HG03565 (cell line): ENCODE measurements around the gene NHERF2.

Experiments used
- ATAC-seq: cut with Tn5 transposase; IDR thresholded peaks from one replicate; pipeline ENCODE4 v1.9.1; 2021; ENCODE audit warnings: mild to moderate bottlenecking, moderate library complexity; ENCODE audit not compliant: unreplicated experiment

The NHERF2 gene

GRCh38 chr16:2039274-2040031, 12.8 kb downstream of the NHERF2 start:
- ATAC-seq: no peak

GRCh38 chr16:2040041-2040786, 13.5 kb downstream of the NHERF2 start:
- no peak for ATAC-seq

GRCh38 chr16:2040787-2041522, 14.3 kb downstream of the NHERF2 start:
- no peak for ATAC-seq

- ATAC-seq: no peak
Observed at GRCh38 chr16:2042171-2042985, 15.7 kb downstream of the NHERF2 start.

- ATAC-seq: no peak
Observed at GRCh38 chr16:2042986-2043666, 16.4 kb downstream of the NHERF2 start.

- no peak for ATAC-seq
Observed at GRCh38 chr16:2043667-2044451, 17.2 kb downstream of the NHERF2 start.

GRCh38 chr16:2044541-2044940, 17.8 kb downstream of the NHERF2 start:
- ATAC-seq: no peak

- no peak for ATAC-seq
Observed at GRCh38 chr16:2045965-2046892, 19.5 kb downstream of the NHERF2 start.

- ATAC-seq: no peak
Observed at GRCh38 chr16:2046893-2047329, 20.2 kb downstream of the NHERF2 start.

- ATAC-seq: peak; percentile 88
Observed at GRCh38 chr16:2047330-2048115, 20.8 kb downstream of the NHERF2 start, which contains the start of the genes NTHL1 and TSC2. Gene NTHL1 (minus strand): TSS chr16:2047834. CDS start chr16:2047823, 11 bp downstream. Gene TSC2 (plus strand): TSS chr16:2047985. CDS start chr16:2048616, 631 bp downstream.

- no peak for ATAC-seq
Observed at GRCh38 chr16:2048116-2048543, 21.4 kb downstream of the NHERF2 start.

- no peak for ATAC-seq
Observed at GRCh38 chr16:2053211-2053610, 26.5 kb downstream of the NHERF2 start.

GRCh38 chr16:2053897-2054296, 27.2 kb downstream of the NHERF2 start:
- ATAC-seq: no peak

- no peak for ATAC-seq
Observed at GRCh38 chr16:2054543-2055245, 28.0 kb downstream of the NHERF2 start.

GRCh38 chr16:2056077-2056476, 29.4 kb downstream of the NHERF2 start:
- ATAC-seq: no peak

GRCh38 chr16:2056681-2057407, 30.1 kb downstream of the NHERF2 start:
- ATAC-seq: no peak
